Left renal pelvis (tissue), 4 donors: ENCODE measurements around the gene AFG3L2. TPM values are rescaled to one million over a fixed set of nuclear protein-coding genes. Genes with fewer than 3 reads are reported as not detected.

ENCODE experiments used
- DNase-seq, 4 donors: peaks; one replicate each; pipeline ENCODE4 v3.0.0-alpha.2; 2013; ENCODE audit warnings: low read depth in 4 of 4, low spot score in 3 of 4
- polyA plus RNA-seq, 4 donors: library from polyadenylated mRNA; unstranded; fragments of 120-200 nt; gene quantifications; one replicate each; pipeline ENCODE4 v1.2.1, GENCODE V29; 2013; ENCODE audit not compliant: insufficient read length in 4 of 4

AFG3L2 gene
- polyA plus RNA-seq, 4 donors, result 37.3 to 78.5 (median 71.1) TPM

GRCh38 chr18:12327510-12328178, 49.4 kb downstream of the AFG3L2 start:
- no peak for DNase-seq

- no peak for DNase-seq
Observed at GRCh38 chr18:12326711-12327460, 50.1 kb downstream of the AFG3L2 start.

- no peak for DNase-seq
Observed at GRCh38 chr18:12325726-12326245, 51.2 kb downstream of the AFG3L2 start.

GRCh38 chr18:12324991-12325725, 51.9 kb downstream of the AFG3L2 start:
- no peak for DNase-seq

- no peak for DNase-seq
Observed at GRCh38 chr18:12321333-12321732, 55.7 kb downstream of the AFG3L2 start.

GRCh38 chr18:12318857-12319256, 58.2 kb downstream of the AFG3L2 start:
- DNase-seq, result no peak

- DNase-seq, result no peak
Observed at GRCh38 chr18:12318334-12318697, 58.7 kb downstream of the AFG3L2 start.

GRCh38 chr18:12317664-12318333, 59.2 kb downstream of the AFG3L2 start:
- DNase-seq, result no peak

- DNase-seq, result no peak
Observed at GRCh38 chr18:12315911-12316310, 61.1 kb downstream of the AFG3L2 start.

GRCh38 chr18:12315490-12315889, 61.5 kb downstream of the AFG3L2 start:
- no peak for DNase-seq

GRCh38 chr18:12314591-12315305, 62.3 kb downstream of the AFG3L2 start:
- no peak for DNase-seq

- DNase-seq, result no peak
Observed at GRCh38 chr18:12313530-12314245, 63.3 kb downstream of the AFG3L2 start.

GRCh38 chr18:12312976-12313375, 64.1 kb downstream of the AFG3L2 start:
- no peak for DNase-seq

GRCh38 chr18:12310762-12311161, 66.3 kb downstream of the AFG3L2 start:
- DNase-seq, result no peak

GRCh38 chr18:12309683-12310198, 67.3 kb downstream of the AFG3L2 start:
- DNase-seq, result no peak

GRCh38 chr18:12308386-12309100, 68.5 kb downstream of the AFG3L2 start:
- peak in 1 of 4 donors; percentile 45 for DNase-seq

- no peak for DNase-seq
Observed at GRCh38 chr18:12307701-12308385, 69.2 kb downstream of the AFG3L2 start, which contains the start of gene TUBB6. TUBB6 (plus strand) TSS chr18:12308241; CDS start chr18:12308293, 52 bp downstream.
